Right lobe of liver (tissue), 6 donors: ENCODE data around the gene TPPP. TPM values are rescaled to one million over a fixed set of nuclear protein-coding genes. Genes with fewer than 3 reads are reported as not detected.

ENCODE experiments used
- ATAC-seq, 4 donors: fragments of 200-7000 bp; cut with Tn5 transposase; one replicate each; pipeline ENCODE4 v1.9.1; 2020; ENCODE audit warnings: mild to moderate bottlenecking in 4 of 4, moderate library complexity in 4 of 4
- DNase-seq, 3 donors: peaks; one replicate each; pipeline ENCODE4 v3.0.0-alpha.2; 2020
- H3K27ac ChIP-seq, 3 donors: fragments of 200-600 bp; one replicate each; pipeline ENCODE4 v1.8.0; 2022
- H3K27me3 ChIP-seq, 2 donors: fragments of 200-600 bp; one replicate each; pipeline ENCODE4 v1.8.0; 2022
- H3K36me3 ChIP-seq, 4 donors: fragments of 200-600 bp; sonication (generic) in 1 of 4; one replicate each; pipeline versions ENCODE4 v1.5.1 to v1.8.0; 2017 to 2022; ENCODE audit warnings: control low read depth in 1 of 4
- H3K4me1 ChIP-seq, 4 donors: fragments of 200-600 bp; sonication (generic) in 1 of 4; one replicate each; pipeline versions ENCODE4 v1.5.1 to v1.8.0; 2017 to 2022; ENCODE audit warnings: control low read depth in 1 of 4
- H3K4me3 ChIP-seq, 3 donors: fragments of 200-600 bp; one replicate each; pipeline ENCODE4 v1.8.0; 2022
- H3K9me3 ChIP-seq, 4 donors: fragments of 200-600 bp; sonication (generic) in 1 of 4; one replicate each; pipeline versions ENCODE4 v1.5.1 to v1.8.0; 2017 to 2022; ENCODE audit warnings: control low read depth in 1 of 4
- CTCF ChIP-seq, 4 donors: fragments of 200-600 bp in 3 of 4; fragments of 450-650 bp in 1 of 4; IDR thresholded peaks; one replicate each; pipeline versions ENCODE4 v1.5.1 to v1.8.0; 2016 to 2022; ENCODE audit warnings: antibody characterized with exemption in 4 of 4, mild to moderate bottlenecking in 2 of 4
- POLR2A ChIP-seq: fragments of 450-650 bp; IDR thresholded peaks from one replicate; pipeline ENCODE4 v1.6.1; 2017; ENCODE audit warnings: antibody characterized with exemption, mild to moderate bottlenecking
- WGBS: methylation state at CpG from one replicate; pipeline ENCODE4 v1.1.6; 2018; ENCODE audit warnings: low coverage, low lambda C conversion rate; ENCODE audit not compliant: insufficient coverage; ENCODE audit errors: missing lambda C conversion rate; 5-methylcytosine and 5-hydroxymethylcytosine counted together
- intact Hi-C, 2 donors: fragments of 100-400 bp; cut with DNase I; formaldehyde crosslinking; loops; one replicate each; pipeline versions ENCODE4 v1.11.2 to v1.14.1; 2022
- total RNA-seq, 6 experiments: library from RNA; depleted of rRNA in 2 of 6; stranded (reverse); fragments of >200 nt in 2 of 6; fragmentation: NEBNext Ultra II Directional in 3 of 6; extraction: Animal tissue kit (Norgen Biotek cat#: 25700) in 3 of 6; gene quantifications; one replicate each; pipeline versions ENCODE4 v1.1.0 to v1.2.4, GENCODE V29; 2016 to 2023
- donor health status: DM: no; HTN: yes; CAD: no.
- donor health status: DM: no; HTN: no; CAD: no.
- donor health status: DM: no; HTN: no; CAD: no.
- donor health status: DM: no; HTN: yes; CAD: no.
- donor health status: DM: no; HTN: yes; CAD: no.

TPPP gene
- total RNA-seq, 6 experiments from 2014 or later, result 1.9 to 4.3 (median 2.4) TPM

GRCh38 chr5:660491-661030, 32.6 kb downstream of the TPPP start:
- ATAC-seq (no peak), DNase-seq (peak; percentile 12 to 39 (median 33))
- Histone ChIP-seq H3K36me3 (no peaks in the 10 kb centered on the region), H3K27ac (no peak overlapping the region), H3K9me3 (no peaks in the 10 kb centered on the region), H3K27me3 (no peaks in the 10 kb centered on the region), H3K4me1 (peaks cover 0 to 6% (median 2%) of the 10 kb centered on the region in 4 donors), H3K4me3 (no peak overlapping the region)
- TF ChIP-seq CTCF (IDR thresholded peaks at IDR 0.05) (no peak), POLR2A (no peak)
- intact Hi-C loops, result no loop called here
- 100% methylated on average over 9 of the region's 11 CpGs for WGBS

- Histone ChIP-seq H3K4me3 (no peak overlapping the region), H3K27ac (no peak overlapping the region), H3K27me3 (no peaks in the 10 kb centered on the region), H3K4me1 (peaks cover 0 to 5% (median 2%) of the 10 kb centered on the region in 4 donors), H3K36me3 (no peaks in the 10 kb centered on the region), H3K9me3 (no peaks in the 10 kb centered on the region)
- TF ChIP-seq POLR2A (no peak), CTCF (IDR thresholded peaks at IDR 0.05) (no peak)
- 92% methylated on average over 11 of the region's 16 CpGs for WGBS
- ATAC-seq (no peak), DNase-seq (no peak)
- intact Hi-C loops, result no loop called here
These were observed 33.5 kb downstream of the TPPP start for GRCh38 chr5:659496-660263.

GRCh38 chr5:658103-658502, 35.0 kb downstream of the TPPP start:
- Histone ChIP-seq H3K4me1 (no peaks in the 10 kb centered on the region), H3K27ac (no peak overlapping the region), H3K27me3 (no peaks in the 10 kb centered on the region), H3K36me3 (no peaks in the 10 kb centered on the region), H3K9me3 (no peaks in the 10 kb centered on the region), H3K4me3 (no peak overlapping the region)
- ATAC-seq (peak in 2 of 4 donors; percentile 13 to 14), DNase-seq (peak in 1 of 3 donors; percentile 33)
- TF ChIP-seq CTCF (IDR thresholded peaks at IDR 0.05) (no peak), POLR2A (no peak)
- intact Hi-C loops, result no loop called here
- 100% methylated on average over 4 of the region's 5 CpGs for WGBS

GRCh38 chr5:657570-657969, 35.6 kb downstream of the TPPP start:
- WGBS, result no CpG with 5 or more reads among the region's 6 CpGs
- no peaks in the 10 kb centered on the region for H3K27me3 ChIP-seq
- no peaks in the 10 kb centered on the region for H3K36me3 ChIP-seq
- TF ChIP-seq POLR2A, result no peak
- no peak for TF ChIP-seq CTCF (IDR thresholded peaks at IDR 0.05)
- ATAC-seq (peak in 1 of 4 donors; percentile 62), DNase-seq (peak in 1 of 3 donors; percentile 16)
- intact Hi-C loops, result no loop called here
- no peak overlapping the region for H3K27ac ChIP-seq
- H3K4me1 ChIP-seq, result no peaks in the 10 kb centered on the region
- no peaks in the 10 kb centered on the region for H3K9me3 ChIP-seq
- no peak overlapping the region for H3K4me3 ChIP-seq
